ENCODE data around the gene SV2B.

The SV2B gene

GRCh38 chr15:91282486-91282885 is 182.4 kb downstream of the SV2B start:
- no peak for DNase-seq

GRCh38 chr15:91283155-91283554 is 183.1 kb downstream of the SV2B start:
- no peak for DNase-seq

- no peak for DNase-seq
These were observed 184.9 kb downstream of the SV2B start for GRCh38 chr15:91284758-91285466.

GRCh38 chr15:91289324-91289723 is 189.3 kb downstream of the SV2B start:
- no peak for DNase-seq

GRCh38 chr15:91290553-91290952 is 190.5 kb downstream of the SV2B start:
- DNase-seq, result no peak

- DNase-seq, result no peak
These were observed 191.6 kb downstream of the SV2B start for GRCh38 chr15:91291673-91292072.

- DNase-seq, result no peak
These were observed 194.3 kb downstream of the SV2B start for GRCh38 chr15:91294344-91294743.

- DNase-seq, result no peak
These were observed 194.7 kb downstream of the SV2B start for GRCh38 chr15:91294795-91295194.

GRCh38 chr15:91298101-91298500 is 198.0 kb downstream of the SV2B start:
- no peak for DNase-seq

GRCh38 chr15:91302588-91303439 is 202.8 kb downstream of the SV2B start:
- no peak for DNase-seq

GRCh38 chr15:91304210-91304609 is 204.2 kb downstream of the SV2B start:
- DNase-seq, result no peak

- DNase-seq, result no peak
These were observed 204.7 kb downstream of the SV2B start for GRCh38 chr15:91304786-91305185.

- DNase-seq, result no peak
These were observed 206.1 kb downstream of the SV2B start for GRCh38 chr15:91306144-91306543.

GRCh38 chr15:91307601-91308000 is 207.5 kb downstream of the SV2B start:
- DNase-seq, result no peak

- DNase-seq, result no peak
These were observed 208.1 kb downstream of the SV2B start for GRCh38 chr15:91308199-91308598.

- DNase-seq, result peak; percentile 33
These were observed 208.8 kb downstream of the SV2B start for GRCh38 chr15:91308855-91309254.

GRCh38 chr15:91311986-91312385 is 211.9 kb downstream of the SV2B start:
- no peak for DNase-seq

- DNase-seq, result no peak
These were observed 216.1 kb downstream of the SV2B start for GRCh38 chr15:91316126-91316525.

GRCh38 chr15:91318516-91318915 is 218.5 kb downstream of the SV2B start:
- DNase-seq, result no peak

- no peak for DNase-seq
These were observed 218.9 kb downstream of the SV2B start for GRCh38 chr15:91318931-91319330.

- no peak for DNase-seq
These were observed 219.5 kb downstream of the SV2B start for GRCh38 chr15:91319371-91320059.

- no peak for DNase-seq
These were observed 220.0 kb downstream of the SV2B start for GRCh38 chr15:91320101-91320500.

GRCh38 chr15:91329914-91330313 is 229.9 kb downstream of the SV2B start:
- no peak for DNase-seq

- DNase-seq, result no peak
These were observed 231.5 kb downstream of the SV2B start for GRCh38 chr15:91331581-91331980.
